ENCODE results near the gene PPIG. TPM values are rescaled to one million over a fixed set of nuclear protein-coding genes. Genes with fewer than 3 reads are reported as not detected.
"Not testable (repeated sequence)": the region's sequence is repeated elsewhere in the genome, so short reads cannot be mapped to it uniquely, and the experiment has no call there.

Gene PPIG
- total and polyA plus RNA-seq, 7 donors: 18.9 to 52.5 (median 39.1) TPM

- TF ChIP-seq CTCF (IDR thresholded peaks at IDR 0.05): no peak
- no peaks in the 10 kb centered on the region for H3K36me3 ChIP-seq (ENCODE audit: insufficient read depth in 1 of 2, low read depth in 1 of 2)
- no peak for ATAC-seq
- H3K9me3 ChIP-seq: no peaks in the 10 kb centered on the region
- H3K4me3 ChIP-seq: no peak overlapping the region
- DNase-seq: no peak
- H3K27ac ChIP-seq: no peak overlapping the region
- no peaks in the 10 kb centered on the region for H3K27me3 ChIP-seq (ENCODE audit: insufficient read depth in 3 of 3, low read length in 2 of 3)
- 59 to 92% (median 71%) methylated on average over 3 of the region's 3 CpGs for WGBS, 3 donors
- H3K4me1 ChIP-seq: no peaks in the 10 kb centered on the region
- intact Hi-C loops (cut with DNase I): no loop called here
Measured at GRCh38 chr2:169684135-169684565, 100.0 kb downstream of the PPIG start.

- ATAC-seq; H3K4me3 ChIP-seq; DNase-seq; H3K4me1 ChIP-seq; H3K36me3 ChIP-seq (ENCODE audit: insufficient read depth in 1 of 2, low read depth in 1 of 2); H3K27me3 ChIP-seq (ENCODE audit: insufficient read depth in 3 of 3, low read length in 2 of 3); H3K27ac ChIP-seq; intact Hi-C loops (cut with DNase I); H3K9me3 ChIP-seq: not testable (repeated sequence)
- WGBS, 3 donors: 95 to 98% (median 95%) methylated on average over 2 of the region's 2 CpGs
Measured at GRCh38 chr2:169684712-169685111, 100.6 kb downstream of the PPIG start.

- H3K9me3 ChIP-seq; H3K4me1 ChIP-seq; H3K36me3 ChIP-seq (ENCODE audit: insufficient read depth in 1 of 2, low read depth in 1 of 2); H3K27me3 ChIP-seq (ENCODE audit: insufficient read depth in 3 of 3, low read length in 2 of 3); H3K4me3 ChIP-seq; H3K27ac ChIP-seq; DNase-seq; ATAC-seq; intact Hi-C loops (cut with DNase I): not testable (repeated sequence)
- WGBS, 3 donors: 78 to 87% (median 79%) methylated on average over 4 of the region's 4 CpGs
Measured at GRCh38 chr2:169686825-169687224, 102.7 kb downstream of the PPIG start.

- H3K9me3 ChIP-seq; intact Hi-C loops (cut with DNase I); H3K36me3 ChIP-seq (ENCODE audit: insufficient read depth in 1 of 2, low read depth in 1 of 2); H3K4me1 ChIP-seq; H3K27me3 ChIP-seq (ENCODE audit: insufficient read depth in 3 of 3, low read length in 2 of 3); H3K4me3 ChIP-seq; ATAC-seq; H3K27ac ChIP-seq; DNase-seq: not testable (repeated sequence)
Measured at GRCh38 chr2:169687943-169688342, 103.8 kb downstream of the PPIG start.

- H3K27ac ChIP-seq: no peak overlapping the region
- intact Hi-C loops (cut with DNase I): loop anchor here (5.0 to 10.0 kb wide), 2 partner anchors 41 to 106 kb away; partner anchors contain the start of genes KLHL23 (in 1 of the 2) and PPIG (in 1 of the 2)
- H3K9me3 ChIP-seq: no peaks in the 10 kb centered on the region
- H3K27me3 ChIP-seq (ENCODE audit: insufficient read depth in 3 of 3, low read length in 2 of 3): no peaks in the 10 kb centered on the region
- 74 to 86% (median 81%) methylated on average over 1 of the region's 1 CpG for WGBS, 3 donors
- TF ChIP-seq CTCF (IDR thresholded peaks at IDR 0.05): no peak
- H3K4me1 ChIP-seq: peaks cover 5% of the 10 kb centered on the region
- no peak for ATAC-seq
- no peaks in the 10 kb centered on the region for H3K36me3 ChIP-seq (ENCODE audit: insufficient read depth in 1 of 2, low read depth in 1 of 2)
- DNase-seq: no peak
- no peak overlapping the region for H3K4me3 ChIP-seq
Measured at GRCh38 chr2:169690958-169691357, 106.8 kb downstream of the PPIG start.

Other genes starting within 250 kb of the PPIG start
- gene LRP2, start 221.8 kb upstream of the PPIG start, total RNA-seq: under 1 TPM in 1 of 4 donors, not detected in 3; 0.02 TPM
- gene LRP2, start 221.8 kb upstream of the PPIG start, polyA plus RNA-seq: not detected
- 10 to 100 TPM in 1 of 4 donors, 1 to 10 TPM in 3; 8.1 to 12.3 (median 9.2) TPM for gene BBS5, start 104.9 kb upstream of the PPIG start, total RNA-seq
- gene BBS5, start 104.9 kb upstream of the PPIG start, polyA plus RNA-seq: 10 to 100 TPM in 1 of 3 donors, 1 to 10 TPM in 2; 3.7 to 12.2 (median 5.1) TPM
- gene KLHL41, start 74.6 kb upstream of the PPIG start, total RNA-seq: 1,000 to 10,000 TPM; 3,179 to 3,578 (median 3,364) TPM
- gene KLHL41, start 74.6 kb upstream of the PPIG start, polyA plus RNA-seq: 1,000 to 10,000 TPM in 2 of 3 donors, 100 to 1,000 TPM in 1; 639 to 3,023 (median 2,979) TPM
- gene FASTKD1, start 10.5 kb upstream of the PPIG start, total RNA-seq: 10 to 100 TPM; 12.9 to 35.2 (median 22.5) TPM
- 10 to 100 TPM; 16.2 to 53.1 (median 40.3) TPM for gene FASTKD1, start 10.5 kb upstream of the PPIG start, polyA plus RNA-seq
- gene CFAP210, start 110.1 kb downstream of the PPIG start, total RNA-seq: not detected
- under 1 TPM in 2 of 3 donors, not detected in 1; 0.03 to 0.04 TPM for gene CFAP210, start 110.1 kb downstream of the PPIG start, polyA plus RNA-seq
- gene PHOSPHO2, start 110.1 kb downstream of the PPIG start, total RNA-seq: 1 to 10 TPM in 3 of 4 donors, under 1 TPM in 1; 0.86 to 2.3 (median 1.4) TPM
- 1 to 10 TPM; 1.6 to 7.5 (median 1.9) TPM for gene PHOSPHO2, start 110.1 kb downstream of the PPIG start, polyA plus RNA-seq
- gene KLHL23, start 149.5 kb downstream of the PPIG start, total RNA-seq: 1 to 10 TPM; 4.4 to 8.9 (median 7.6) TPM
- gene KLHL23, start 149.5 kb downstream of the PPIG start, polyA plus RNA-seq: 1 to 10 TPM; 2.6 to 7.9 (median 4.8) TPM
- 10 to 100 TPM; 37.9 to 72.0 (median 48.0) TPM for gene SSB, start 214.5 kb downstream of the PPIG start, total RNA-seq
- gene SSB, start 214.5 kb downstream of the PPIG start, polyA plus RNA-seq: 100 to 1,000 TPM in 1 of 3 donors, 10 to 100 TPM in 2; 56.7 to 120 (median 77.4) TPM
- 10 to 100 TPM; 50.7 to 75.4 (median 56.5) TPM for gene METTL5, start 240.6 kb downstream of the PPIG start, total RNA-seq
- 10 to 100 TPM; 44.9 to 61.8 (median 51.9) TPM for gene METTL5, start 240.6 kb downstream of the PPIG start, polyA plus RNA-seq
- 100 to 1,000 TPM; 158 to 202 (median 166) TPM for gene UBR3, start 243.1 kb downstream of the PPIG start, total RNA-seq
- gene UBR3, start 243.1 kb downstream of the PPIG start, polyA plus RNA-seq: 100 to 1,000 TPM in 1 of 3 donors, 10 to 100 TPM in 2; 28.7 to 160 (median 63.5) TPM

All from psoas muscle (tissue), 8 donors.